ENCODE data around the gene LTK.
A peak's percentile ranks its signal among the peaks of the same experiment; 100 is the strongest.

LTK gene

GRCh38 chr15:41513506-41514227 is at the start of gene LTK:
Gene LTK (minus strand): TSS chr15:41513827. CDS start chr15:41513709, 118 bp downstream.
- ChIA-PET POLR2A (no interaction called here), CTCF (interaction anchor here (1.2 kb wide), 1 partner anchor 15 kb away, joined by 4 read pairs; no protein-coding TSS in a partner anchor)
- H3K4me3 ChIP-seq (ENCODE audit: low read depth, low read length), result peak within 1 kb of the TSS; percentile 15; the same call in 1 of the 2 replicates
- TF ChIP-seq CTCF (IDR thresholded peaks at IDR 0.05; ENCODE audit: insufficient read depth, low read length, missing control alignments), result no peak
- DNase-seq (ENCODE audit: low read depth, low spot score), result no peak

DNA sequence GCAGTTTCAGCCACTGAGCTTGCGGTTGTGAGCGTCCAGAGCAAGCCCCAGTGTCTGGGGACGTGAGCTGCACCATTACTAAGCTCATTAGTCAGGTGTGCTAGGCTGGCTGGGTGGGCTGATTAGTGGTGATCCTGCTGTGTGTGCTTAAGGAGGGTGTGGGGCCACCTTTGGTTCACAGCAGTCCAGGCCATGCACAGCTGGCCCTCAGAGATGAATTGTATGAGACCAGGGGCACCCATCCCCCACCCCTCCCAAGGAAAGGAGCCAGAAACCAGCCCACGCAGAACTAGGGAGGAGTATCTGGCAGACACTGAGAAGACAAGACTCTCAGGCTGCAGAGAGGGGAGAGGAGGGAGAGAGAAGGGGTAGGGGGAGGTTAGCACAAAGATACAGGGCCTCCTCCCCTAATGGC is 49.2 kb upstream of the LTK start:
- DNase-seq (ENCODE audit: low read depth, low spot score), result no peak
- no peak overlapping the region for H3K4me3 ChIP-seq (ENCODE audit: low read depth, low read length)
- ChIA-PET POLR2A (no interaction called here), CTCF (interaction anchor here (1.6 kb wide), 1 partner anchor 41 kb away, joined by 7 read pairs; no protein-coding TSS in a partner anchor)
- no peak for TF ChIP-seq CTCF (IDR thresholded peaks at IDR 0.05; ENCODE audit: insufficient read depth, low read length, missing control alignments)

GRCh38 chr15:41562244-41562643 is 48.6 kb upstream of the LTK start:
- CTCF ChIA-PET, result interaction anchor here (1.6 kb wide), 1 partner anchor 42 kb away, joined by 7 read pairs; no protein-coding TSS in a partner anchor
- TF ChIP-seq CTCF (IDR thresholded peaks at IDR 0.05; ENCODE audit: insufficient read depth, low read length, missing control alignments), result no peak
- no peak overlapping the region for H3K4me3 ChIP-seq (ENCODE audit: low read depth, low read length)
- no peak for DNase-seq (ENCODE audit: low read depth, low spot score)
- POLR2A ChIA-PET, result no interaction called here

- peak; percentile 2 for TF ChIP-seq CTCF (IDR thresholded peaks at IDR 0.05; ENCODE audit: insufficient read depth, low read length, missing control alignments)
- ChIA-PET CTCF (interaction anchor here (1.2 to 1.6 kb wide), 3 partner anchors 10 to 42 kb away, joined by 3 to 7 read pairs (median 3); no protein-coding TSS in a partner anchor), POLR2A (no interaction called here)
- no peak for DNase-seq (ENCODE audit: low read depth, low spot score)
- H3K4me3 ChIP-seq (ENCODE audit: low read depth, low read length), result no peak overlapping the region
Measured at GRCh38 chr15:41561777-41562145, 48.1 kb upstream of the LTK start.

- no peak for TF ChIP-seq CTCF (IDR thresholded peaks at IDR 0.05; ENCODE audit: insufficient read depth, low read length, missing control alignments)
- DNase-seq (ENCODE audit: low read depth, low spot score), result no peak
- ChIA-PET POLR2A (no interaction called here), CTCF (interaction anchor here (0.8 to 1.2 kb wide), 3 partner anchors 10 to 42 kb away, joined by 3 read pairs; no protein-coding TSS in a partner anchor)
- H3K4me3 ChIP-seq (ENCODE audit: low read depth, low read length), result no peak overlapping the region
Measured at GRCh38 chr15:41561104-41561776, 47.6 kb upstream of the LTK start.

GRCh38 chr15:41560572-41560874 is 46.9 kb upstream of the LTK start:
- TF ChIP-seq CTCF (IDR thresholded peaks at IDR 0.05; ENCODE audit: insufficient read depth, low read length, missing control alignments), result no peak
- ChIA-PET CTCF (interaction anchor here (0.8 to 1.2 kb wide), 2 partner anchors 21 to 43 kb away, joined by 3 read pairs; no protein-coding TSS in a partner anchor), POLR2A (no interaction called here)
- no peak overlapping the region for H3K4me3 ChIP-seq (ENCODE audit: low read depth, low read length)
- no peak for DNase-seq (ENCODE audit: low read depth, low spot score)
